Hindlimb muscle (tissue), 1 donor: ENCODE results near the gene FBN3. TPM values are rescaled to one million over a fixed set of nuclear protein-coding genes. Genes with fewer than 3 reads are reported as not detected.
"Not testable (repeated sequence)": the region's sequence is repeated elsewhere in the genome, so short reads cannot be mapped to it uniquely, and the experiment has no call there.

Experiments used
- DNase-seq: peaks from one replicate; pipeline ENCODE4 v3.0.0-alpha.2; 2013
- polyA plus RNA-seq: library from polyadenylated mRNA; unstranded; fragments of 120-200 nt; gene quantifications from one replicate; pipeline ENCODE4 v1.2.1, GENCODE V29; 2013; ENCODE audit not compliant: insufficient read length

Gene FBN3
- polyA plus RNA-seq, 1 donor: 14.4 TPM

- DNase-seq: no peak
Observed at GRCh38 chr19:8117991-8118390, 31.4 kb downstream of the FBN3 start.

DNA sequence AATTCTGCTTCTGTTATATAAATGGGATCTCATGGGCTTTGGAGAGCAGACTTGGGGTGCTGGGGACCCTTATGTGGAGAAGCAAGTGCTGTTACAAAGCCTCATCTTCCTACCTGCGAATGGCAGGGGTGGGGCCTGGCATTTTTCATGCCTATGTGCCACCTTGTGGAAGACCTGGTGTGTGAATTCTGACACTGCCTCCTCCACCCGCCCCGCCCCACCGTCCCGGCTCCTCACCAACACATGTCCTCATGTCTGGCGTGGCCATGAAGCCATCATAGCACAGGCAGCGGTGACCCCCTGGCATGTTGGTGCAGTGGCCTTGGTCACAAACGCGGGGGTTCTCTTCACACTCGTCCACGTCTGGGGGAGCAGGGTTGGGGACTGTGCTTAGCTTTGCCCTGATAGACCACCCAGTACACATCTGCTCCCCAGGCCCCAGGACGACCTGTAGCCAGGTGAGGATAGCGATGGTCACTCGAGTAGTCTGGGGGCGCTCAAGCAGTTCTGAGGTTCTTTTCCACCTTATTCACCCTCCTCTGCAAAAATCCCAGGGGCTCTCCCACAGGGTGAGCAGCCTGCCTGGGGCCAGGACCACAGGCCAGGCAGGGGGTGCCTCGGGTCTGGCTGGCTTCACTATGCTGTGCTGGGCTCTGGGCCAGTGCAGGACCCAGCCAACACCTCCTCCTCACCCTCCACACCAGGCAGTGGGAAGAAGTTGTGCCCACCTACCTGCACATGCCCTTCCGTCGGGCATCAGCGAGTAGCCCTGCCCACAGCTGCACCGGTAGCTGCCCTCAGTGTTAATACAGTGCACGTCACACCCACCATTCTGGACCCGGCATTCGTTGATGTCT is 32.7 kb downstream of the FBN3 start:
- no peak for DNase-seq

- no peak for DNase-seq
Observed at GRCh38 chr19:8115805-8116396, 33.5 kb downstream of the FBN3 start.

- no peak for DNase-seq
Observed at GRCh38 chr19:8113017-8113416, 36.4 kb downstream of the FBN3 start.

GRCh38 chr19:8111376-8111775 is 38.0 kb downstream of the FBN3 start:
- no peak for DNase-seq

GRCh38 chr19:8110931-8111330 is 38.5 kb downstream of the FBN3 start:
- DNase-seq: no peak

- no peak for DNase-seq
Observed at GRCh38 chr19:8109890-8110662, 39.3 kb downstream of the FBN3 start.

GRCh38 chr19:8109455-8109854 is 39.9 kb downstream of the FBN3 start:
- no peak for DNase-seq

GRCh38 chr19:8108560-8109445 is 40.6 kb downstream of the FBN3 start:
- no peak for DNase-seq

GRCh38 chr19:8107301-8107903 is 42.0 kb downstream of the FBN3 start:
- no peak for DNase-seq

GRCh38 chr19:8105471-8105870 is 43.9 kb downstream of the FBN3 start:
- no peak for DNase-seq

GRCh38 chr19:8101910-8102309 is 47.5 kb downstream of the FBN3 start:
- not testable (repeated sequence) for DNase-seq

- DNase-seq: no peak
Observed at GRCh38 chr19:8101311-8101710, 48.1 kb downstream of the FBN3 start.

- DNase-seq: no peak
Observed at GRCh38 chr19:8097681-8098567, 51.5 kb downstream of the FBN3 start.

GRCh38 chr19:8097198-8097597 is 52.2 kb downstream of the FBN3 start:
- no peak for DNase-seq

DNA sequence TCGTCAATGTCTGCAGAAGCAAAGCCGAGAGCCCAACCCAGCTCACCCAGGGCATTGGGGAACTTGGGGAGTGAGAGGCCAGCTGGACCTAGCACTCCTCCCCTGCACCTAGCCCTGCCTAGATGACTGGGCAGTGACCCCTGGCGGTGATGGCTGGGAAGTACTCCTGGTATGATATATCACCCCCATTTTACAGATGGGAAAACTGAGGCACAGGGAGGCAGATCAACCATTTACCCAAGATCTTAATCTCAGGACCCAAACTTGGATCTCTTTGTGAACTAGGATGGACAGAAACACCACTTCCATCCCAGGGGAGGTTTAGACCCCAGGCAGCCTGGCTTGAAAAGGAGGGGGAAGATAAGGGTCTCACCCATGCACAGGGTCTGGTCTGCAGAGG is 53.3 kb downstream of the FBN3 start:
- no peak for DNase-seq

DNA sequence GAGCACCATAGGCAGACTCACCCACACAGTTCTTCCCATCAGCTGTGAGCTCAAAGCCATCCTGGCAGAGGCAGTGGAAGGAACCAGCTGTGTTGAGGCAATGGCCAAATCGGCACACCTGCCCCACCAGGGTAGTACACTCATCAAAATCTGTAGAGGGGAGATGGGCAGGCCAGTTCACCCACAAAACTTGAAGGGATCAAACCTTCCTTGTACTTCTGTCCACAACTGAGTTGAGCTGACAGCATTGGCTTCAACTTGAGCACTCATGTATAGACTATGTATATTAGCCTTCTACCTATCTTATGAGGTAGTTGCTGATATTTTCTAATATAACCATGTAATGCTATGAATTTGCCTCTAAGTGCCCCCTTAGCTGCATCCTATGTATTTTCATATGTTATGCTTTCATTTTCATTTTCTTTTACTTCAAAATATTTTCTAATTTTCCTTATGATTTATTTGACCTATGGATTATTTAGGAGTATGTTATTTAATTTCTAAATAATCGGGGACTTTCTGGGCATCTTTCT is 54.0 kb downstream of the FBN3 start:
- DNase-seq: no peak

- DNase-seq: no peak
Observed at GRCh38 chr19:8094336-8094735, 55.1 kb downstream of the FBN3 start.

GRCh38 chr19:8093740-8094139 is 55.7 kb downstream of the FBN3 start:
- no peak for DNase-seq

DNA sequence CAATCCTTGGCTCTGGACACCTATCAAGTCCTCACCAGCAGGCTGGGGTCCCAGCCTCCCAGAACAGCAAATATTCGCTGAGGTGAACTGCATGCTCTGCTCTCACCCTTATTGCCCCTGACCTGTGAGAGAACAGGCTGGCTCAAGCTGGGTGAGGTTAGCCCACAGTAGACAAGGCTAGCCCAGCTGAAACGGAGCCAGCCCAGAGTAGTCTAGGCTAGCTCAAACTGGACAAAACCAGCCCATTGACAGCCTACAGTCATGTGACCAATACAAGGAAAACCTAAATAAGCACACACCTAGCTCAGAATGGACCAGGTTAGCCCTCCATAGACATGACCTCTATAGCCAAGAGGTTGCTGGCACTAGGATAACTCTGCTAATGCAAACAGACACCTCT is 58.4 kb downstream of the FBN3 start:
- DNase-seq: no peak
